SIG-M5 treated with dmso at 0.1 percent for 504 hours (cell line): ENCODE measurements around the gene HACD2.

ENCODE experiments used
- DNase-seq: peaks from one replicate; lab custom pipeline; 2025; ENCODE audit not compliant: unreplicated experiment; lab: John Stamatoyannopoulos, UW

Gene HACD2

GRCh38 chr3:123449102-123449996 lies 135.5 kb downstream of the HACD2 start:
- no peak for DNase-seq

- DNase-seq: no peak
Measured at GRCh38 chr3:123448536-123449101, 136.2 kb downstream of the HACD2 start, which contains the start of gene ADCY5. Gene ADCY5, minus strand, starts transcription at chr3:123449090. Its CDS starts 545 bp downstream, at chr3:123448545.

GRCh38 chr3:123447749-123448517 lies 136.9 kb downstream of the HACD2 start:
- DNase-seq: peak; percentile 5

GRCh38 chr3:123447416-123447748 lies 137.5 kb downstream of the HACD2 start:
- DNase-seq: no peak

- DNase-seq: no peak
Measured at GRCh38 chr3:123446610-123447109, 138.2 kb downstream of the HACD2 start.

- no peak for DNase-seq
Measured at GRCh38 chr3:123446210-123446609, 138.6 kb downstream of the HACD2 start.

- no peak for DNase-seq
Measured at GRCh38 chr3:123445702-123446101, 139.2 kb downstream of the HACD2 start.

GRCh38 chr3:123444744-123445143 lies 140.1 kb downstream of the HACD2 start:
- peak; percentile 11 for DNase-seq

- no peak for DNase-seq
Measured at GRCh38 chr3:123444023-123444422, 140.8 kb downstream of the HACD2 start.

GRCh38 chr3:123442908-123443307 lies 141.9 kb downstream of the HACD2 start:
- no peak for DNase-seq

GRCh38 chr3:123442125-123442524 lies 142.7 kb downstream of the HACD2 start:
- no peak for DNase-seq
